AG09319 (cell line): Measurements from ENCODE around the gene CST1.
"Not testable (repeated sequence)": the region's sequence is repeated elsewhere in the genome, so short reads cannot be mapped to it uniquely, and the experiment has no call there.

ENCODE experiments used
- DNase-seq: peaks from one replicate; pipeline ENCODE4 v3.0.0-alpha.2; 2010; ENCODE audit warnings: low read depth; ENCODE audit errors: extremely low read depth
- TF ChIP-seq, protein P1 (sequence below): IDR thresholded peaks from 2 replicates; pipeline ENCODE4 v1.5.1; 2011; ENCODE audit warnings: low read depth, mild to moderate bottlenecking, inconsistent platforms, low read length, moderate library complexity

CST1 gene

DNA sequence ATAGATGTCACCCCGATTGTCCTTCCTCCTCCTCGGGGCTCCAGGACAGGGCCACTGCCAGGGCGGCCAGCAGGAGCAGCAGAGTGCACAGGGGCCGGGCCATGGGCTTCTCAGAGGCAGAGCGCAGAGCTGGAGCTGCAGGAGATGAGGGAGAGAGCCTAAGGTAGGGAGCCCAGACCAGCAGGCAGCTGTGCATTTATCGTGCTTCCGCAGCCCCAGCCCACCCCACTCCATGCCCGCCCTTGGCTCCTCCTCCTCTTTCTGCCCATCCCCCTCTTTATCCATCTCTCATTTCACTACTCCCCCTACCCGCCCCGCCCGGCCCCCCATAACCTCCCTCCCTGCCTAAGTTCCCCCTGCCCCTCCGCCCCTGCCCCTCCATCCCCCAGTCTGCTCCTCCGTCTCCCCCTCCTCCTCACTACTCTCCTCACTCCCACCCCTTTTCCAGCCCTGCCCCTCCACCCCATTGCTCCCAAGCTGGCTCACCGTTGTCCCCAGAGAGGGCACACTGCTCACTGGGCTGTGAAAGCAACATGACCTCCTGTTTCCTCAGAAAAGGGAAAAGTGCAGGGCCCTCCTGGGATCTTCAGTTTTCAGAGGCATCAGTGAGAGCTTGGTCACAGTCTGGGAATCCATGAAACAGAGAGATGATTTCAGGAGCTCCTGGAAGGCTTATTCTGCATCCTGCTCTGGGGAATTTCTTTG lies 25.5 kb upstream of the CST1 start:
- no peak for DNase-seq
- TF ChIP-seq, protein P1, sequence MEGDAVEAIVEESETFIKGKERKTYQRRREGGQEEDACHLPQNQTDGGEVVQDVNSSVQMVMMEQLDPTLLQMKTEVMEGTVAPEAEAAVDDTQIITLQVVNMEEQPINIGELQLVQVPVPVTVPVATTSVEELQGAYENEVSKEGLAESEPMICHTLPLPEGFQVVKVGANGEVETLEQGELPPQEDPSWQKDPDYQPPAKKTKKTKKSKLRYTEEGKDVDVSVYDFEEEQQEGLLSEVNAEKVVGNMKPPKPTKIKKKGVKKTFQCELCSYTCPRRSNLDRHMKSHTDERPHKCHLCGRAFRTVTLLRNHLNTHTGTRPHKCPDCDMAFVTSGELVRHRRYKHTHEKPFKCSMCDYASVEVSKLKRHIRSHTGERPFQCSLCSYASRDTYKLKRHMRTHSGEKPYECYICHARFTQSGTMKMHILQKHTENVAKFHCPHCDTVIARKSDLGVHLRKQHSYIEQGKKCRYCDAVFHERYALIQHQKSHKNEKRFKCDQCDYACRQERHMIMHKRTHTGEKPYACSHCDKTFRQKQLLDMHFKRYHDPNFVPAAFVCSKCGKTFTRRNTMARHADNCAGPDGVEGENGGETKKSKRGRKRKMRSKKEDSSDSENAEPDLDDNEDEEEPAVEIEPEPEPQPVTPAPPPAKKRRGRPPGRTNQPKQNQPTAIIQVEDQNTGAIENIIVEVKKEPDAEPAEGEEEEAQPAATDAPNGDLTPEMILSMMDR: no peak

- no peak for DNase-seq
- TF ChIP-seq, protein P1: no peak
These were observed 23.3 kb upstream of the CST1 start for GRCh38 chr20:23774081-23774480.

DNA sequence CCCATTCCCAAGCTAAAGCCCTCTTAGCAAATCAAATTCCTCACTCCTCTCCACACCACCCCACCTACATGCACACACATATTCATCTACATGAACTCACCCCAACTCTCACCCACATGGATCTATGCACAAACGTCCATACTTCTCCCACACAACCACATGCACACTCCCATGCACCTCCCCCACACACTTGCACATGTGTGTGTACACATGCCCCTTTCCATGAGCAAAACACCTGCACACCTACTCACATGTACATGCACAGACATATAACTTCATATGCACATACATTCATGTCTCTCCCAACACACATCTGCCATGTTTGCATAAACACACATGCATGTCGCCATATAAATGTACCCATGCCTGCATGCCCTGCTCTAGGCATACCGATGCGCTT lies 22.8 kb upstream of the CST1 start:
- TF ChIP-seq, protein P1: no peak
- DNase-seq: no peak

- no peak for DNase-seq
- TF ChIP-seq, protein P1: no peak
These were observed 22.4 kb upstream of the CST1 start for GRCh38 chr20:23773127-23773526.

- TF ChIP-seq, protein P1: no peak
These were observed 21.3 kb upstream of the CST1 start for GRCh38 chr20:23772074-23772473.

GRCh38 chr20:23770384-23770783 lies 19.6 kb upstream of the CST1 start:
- no peak for DNase-seq
- TF ChIP-seq, protein P1: no peak

More at GRCh38 chr20:23772074-23772473, 21.3 kb upstream of the CST1 start:
- DNase-seq: no peak

DNA sequence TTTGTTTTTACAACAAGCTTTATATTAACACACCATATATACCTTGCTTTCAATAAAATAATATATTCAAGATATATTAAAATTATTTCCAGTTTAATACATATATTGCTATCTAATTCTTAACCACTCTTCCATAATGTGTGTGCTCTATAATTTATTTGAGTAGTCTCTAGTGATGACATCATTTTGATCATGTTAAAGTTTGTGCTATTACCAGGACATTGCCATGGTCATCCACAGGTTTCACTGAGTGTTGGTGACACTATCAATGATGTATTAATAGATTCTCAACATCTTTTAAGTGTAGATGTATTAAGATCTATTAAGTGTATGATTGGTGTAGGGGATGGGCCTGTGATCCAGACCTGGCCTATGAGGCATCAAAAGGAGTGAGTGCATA lies 17.8 kb upstream of the CST1 start:
- DNase-seq: not testable (repeated sequence)

GRCh38 chr20:23766531-23766930 lies 15.8 kb upstream of the CST1 start:
- TF ChIP-seq, protein P1: no peak

More at GRCh38 chr20:23766531-23766930, 15.8 kb upstream of the CST1 start:
- DNase-seq: no peak
